PFSK-1 (cell line): ENCODE measurements around the gene SYT13.

ENCODE experiments used
- POLR2AphosphoS5 ChIP-seq: IDR thresholded peaks from 2 replicates; pipeline ENCODE4 v1.6.1; 2012; ENCODE audit warnings: low read depth, mild to moderate bottlenecking, control low read depth, low read length, moderate library complexity
- REST ChIP-seq, 2 experiments: IDR thresholded peaks; 2 replicates each; pipeline versions ENCODE4 v1.6.1 to v1.8.0; 2011 to 2012; ENCODE audit warnings: low read depth in 2 of 2, low read length in 2 of 2, control low read depth in 1 of 2, inconsistent platforms in 1 of 2, mild to moderate bottlenecking in 1 of 2, moderate library complexity in 1 of 2; ENCODE audit not compliant: insufficient read depth in 1 of 2

- TF ChIP-seq REST (IDR thresholded peaks at IDR 0.05; ENCODE audit: insufficient read depth in 1 of 2, low read depth in 2 of 2, low read length in 2 of 2), result no peak
- TF ChIP-seq POLR2AphosphoS5, result no peak
Observed at GRCh38 chr11:45322891-45323600, 36.9 kb upstream of the SYT13 start.
